HG03378 (cell line): Measurements from ENCODE around the gene CLEC17A.
"Not testable (repeated sequence)": the region's sequence is repeated elsewhere in the genome, so short reads cannot be mapped to it uniquely, and the experiment has no call there.

Experiments
- ATAC-seq: cut with Tn5 transposase; IDR thresholded peaks from one replicate; pipeline ENCODE4 v1.9.1; 2021; ENCODE audit warnings: mild to moderate bottlenecking, moderate library complexity; ENCODE audit not compliant: unreplicated experiment

The CLEC17A gene

GRCh38 chr19:14558370-14559066 is 24.4 kb upstream of the CLEC17A start:
- ATAC-seq = no peak

DNA sequence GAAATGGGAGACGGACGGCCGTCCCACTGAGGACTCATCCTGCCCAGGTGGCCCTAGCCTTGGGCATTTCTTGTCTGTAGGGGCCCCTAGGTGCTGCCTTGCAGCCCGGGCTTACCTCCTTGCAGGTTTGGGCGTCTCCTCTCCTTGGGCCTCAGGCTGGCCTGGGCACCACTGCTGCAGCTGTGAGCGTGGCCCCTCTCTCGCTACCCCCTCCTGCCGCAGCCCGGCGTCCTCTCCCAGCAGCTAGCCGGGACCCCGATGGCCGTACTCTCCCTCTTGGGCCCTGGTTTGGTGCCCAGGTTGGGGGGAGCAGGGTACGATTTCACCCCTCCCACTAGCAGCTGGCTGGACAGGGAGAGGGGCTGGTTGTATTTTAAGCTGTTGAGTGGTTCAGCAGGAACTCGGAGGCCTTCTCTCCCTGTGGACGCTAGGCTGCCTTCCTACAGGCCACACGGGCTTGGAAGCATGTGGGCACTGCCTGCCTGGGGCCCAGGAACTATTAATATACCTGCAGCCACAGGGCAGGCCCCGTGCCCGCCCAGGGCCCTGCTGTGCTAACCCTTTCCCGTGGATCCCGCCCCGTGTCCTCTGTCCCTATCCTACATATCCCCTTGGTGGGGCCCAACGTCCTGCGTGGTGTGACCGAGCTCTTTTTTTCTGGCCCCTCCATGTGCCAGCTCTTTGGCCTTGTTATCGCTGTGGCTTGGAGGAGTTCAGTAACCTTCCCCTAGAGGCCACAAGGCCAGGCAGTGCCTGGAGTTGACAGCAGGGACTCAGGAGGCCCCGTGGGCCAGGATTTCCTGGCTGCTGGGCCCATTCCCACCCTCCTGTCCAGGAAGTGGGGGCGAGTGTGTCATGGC is 22.7 kb upstream of the CLEC17A start:
- no peak for ATAC-seq

DNA sequence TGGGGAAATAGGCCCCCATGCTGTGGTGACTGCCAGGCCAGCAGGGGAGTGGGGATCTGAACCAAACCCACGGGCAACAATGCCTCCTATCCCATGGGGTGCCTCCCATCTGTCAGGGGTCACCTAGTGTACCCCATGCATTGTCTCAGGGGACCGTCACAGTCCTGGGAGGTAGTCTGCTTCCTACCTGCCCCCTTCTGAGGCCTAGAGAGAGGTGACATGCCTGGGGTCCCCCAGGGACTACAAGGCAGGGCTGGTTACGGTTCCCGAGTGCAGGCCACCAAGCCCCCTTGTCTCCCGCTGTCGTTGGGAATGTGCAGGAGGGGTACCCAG is 22.1 kb upstream of the CLEC17A start:
- ATAC-seq = no peak

GRCh38 chr19:14561249-14561648 is 21.6 kb upstream of the CLEC17A start:
- ATAC-seq = no peak

GRCh38 chr19:14561847-14562351 is 21.0 kb upstream of the CLEC17A start:
- ATAC-seq = no peak

GRCh38 chr19:14562660-14563589 is 20.0 kb upstream of the CLEC17A start:
- ATAC-seq = no peak

DNA sequence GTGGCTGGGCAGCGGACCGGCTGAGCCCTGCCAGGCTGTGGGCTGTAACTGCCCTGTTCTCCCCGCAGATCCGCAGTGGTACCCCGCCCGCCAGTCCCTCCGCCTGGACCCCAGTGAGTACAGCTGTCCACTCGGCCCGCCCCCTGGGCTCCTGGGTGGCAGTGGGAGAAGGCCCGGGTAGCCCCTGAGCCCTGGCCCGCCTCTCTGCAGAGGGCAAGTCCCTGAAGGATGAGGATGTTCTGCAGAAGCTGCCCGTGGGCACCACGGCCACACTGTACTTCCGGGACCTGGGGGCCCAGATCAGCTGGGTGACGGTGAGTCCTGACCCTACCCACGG is 19.3 kb upstream of the CLEC17A start:
- no peak for ATAC-seq

DNA sequence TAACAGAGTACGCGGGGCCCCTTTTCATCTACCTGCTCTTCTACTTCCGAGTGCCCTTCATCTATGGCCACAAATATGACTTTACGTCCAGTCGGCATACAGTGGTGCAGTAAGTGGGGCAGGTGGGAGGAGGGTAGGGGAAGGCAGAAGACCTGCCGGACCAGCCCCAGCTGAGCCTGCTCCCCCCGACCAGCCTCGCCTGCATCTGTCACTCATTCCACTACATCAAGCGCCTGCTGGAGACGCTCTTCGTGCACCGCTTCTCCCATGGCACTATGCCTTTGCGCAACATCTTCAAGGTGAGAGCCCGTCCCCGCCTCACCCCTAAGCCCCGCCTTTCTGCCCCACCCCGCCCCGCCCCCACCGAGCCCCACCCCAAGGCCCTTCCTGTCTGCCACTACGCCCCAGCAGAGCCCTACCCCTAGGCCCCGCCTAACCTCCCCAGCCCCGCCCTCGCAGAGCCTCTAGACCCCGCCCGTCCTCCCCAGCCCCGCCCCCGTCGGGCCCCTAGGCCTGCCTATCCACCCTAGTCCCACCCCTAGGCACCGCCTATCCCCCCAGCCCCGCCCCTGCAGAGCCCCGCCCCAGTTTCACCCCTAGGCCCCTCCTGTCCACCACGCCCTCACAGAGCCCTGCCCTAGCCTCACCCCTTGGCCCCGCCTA is 18.8 kb upstream of the CLEC17A start:
- ATAC-seq = no peak

- not testable (repeated sequence) for ATAC-seq
These were observed 18.1 kb upstream of the CLEC17A start for GRCh38 chr19:14564652-14565297.

DNA sequence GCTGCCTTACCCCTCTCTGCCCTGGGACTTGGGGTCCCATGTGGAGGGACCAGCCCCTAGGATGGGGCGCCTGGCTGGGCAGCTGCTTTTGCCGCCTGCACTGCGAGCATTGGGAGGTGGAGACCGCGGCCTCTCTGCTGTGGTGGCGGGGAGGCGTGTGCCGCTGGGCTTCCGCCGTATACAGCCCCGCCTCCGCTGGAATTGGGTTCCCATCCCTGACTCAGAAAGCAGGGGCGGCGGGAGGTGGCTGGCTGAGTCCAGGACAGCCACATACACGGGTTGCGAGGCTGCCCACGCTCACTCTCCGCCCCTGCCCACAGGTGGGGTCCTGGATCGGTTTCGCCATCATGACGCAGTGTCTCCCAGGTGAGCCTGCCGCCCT is 17.6 kb upstream of the CLEC17A start:
- no peak for ATAC-seq

DNA sequence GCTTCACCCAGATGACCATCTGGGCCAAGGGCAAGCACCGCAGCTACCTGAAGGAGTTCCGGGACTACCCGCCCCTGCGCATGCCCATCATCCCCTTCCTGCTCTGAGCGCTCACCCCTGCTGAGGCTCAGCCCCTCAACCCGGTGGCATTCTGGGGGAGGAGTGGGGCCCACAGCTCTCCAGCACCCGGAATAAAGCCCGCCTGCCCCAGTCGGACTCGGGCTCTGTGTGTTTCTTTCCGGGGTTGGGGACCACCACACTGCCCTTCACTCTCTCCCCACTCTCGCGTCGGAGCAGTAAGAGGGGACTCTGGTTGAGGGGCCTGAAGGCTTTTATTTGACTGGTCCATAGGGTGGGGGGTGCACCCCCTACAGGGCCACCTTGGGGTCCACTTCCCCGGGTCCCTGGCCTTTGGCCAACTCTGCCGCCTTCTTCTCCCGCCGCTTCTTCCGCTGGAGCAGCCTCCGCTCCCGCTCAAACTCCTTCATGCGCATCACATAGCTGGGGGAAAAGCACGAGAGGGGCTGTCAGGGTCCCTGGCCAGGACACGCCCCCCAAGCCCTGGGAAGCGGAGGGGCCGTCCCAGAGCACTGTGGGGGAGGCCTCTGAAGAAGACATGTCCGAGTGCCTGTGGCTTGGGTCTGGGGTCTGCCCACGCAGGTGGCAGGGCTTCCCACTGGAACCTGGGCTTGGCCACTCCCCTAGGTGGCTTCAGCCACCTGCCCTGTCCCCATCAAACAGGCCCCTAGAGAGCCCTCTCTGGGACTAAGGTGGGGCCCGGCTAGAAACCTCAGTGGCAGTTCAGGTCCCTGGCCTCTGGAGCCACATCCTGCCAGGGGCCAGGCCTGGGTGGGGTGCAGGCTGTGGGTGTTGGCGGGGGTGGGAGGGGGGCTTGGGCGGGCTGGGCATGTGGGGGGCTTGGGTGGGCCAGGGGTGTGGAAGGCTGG is 16.8 kb upstream of the CLEC17A start:
- no peak for ATAC-seq

- ATAC-seq = no peak
These were observed 16.2 kb upstream of the CLEC17A start for GRCh38 chr19:14566712-14567077.

DNA sequence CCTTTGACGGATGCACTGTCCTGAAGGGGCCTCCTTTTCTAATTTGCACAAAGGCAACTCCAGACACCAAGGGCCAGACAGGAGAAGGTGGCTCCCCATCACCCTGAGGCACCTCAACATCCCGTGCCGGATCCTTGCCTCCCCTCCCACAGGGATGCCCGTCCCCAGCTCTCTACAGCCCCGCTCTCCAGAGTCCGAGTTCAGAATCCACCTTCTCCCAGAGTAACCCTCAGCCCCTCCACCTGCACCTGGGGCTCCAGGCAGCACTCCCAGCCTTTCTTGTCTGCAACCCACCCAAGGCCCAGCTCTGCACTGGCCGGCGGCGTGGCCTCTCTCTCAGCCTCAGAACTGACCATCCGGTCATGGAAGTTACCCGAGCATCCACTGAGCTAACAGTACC is 15.8 kb upstream of the CLEC17A start:
- no peak for ATAC-seq

GRCh38 chr19:14570864-14571527 is 11.9 kb upstream of the CLEC17A start:
- no peak for ATAC-seq

DNA sequence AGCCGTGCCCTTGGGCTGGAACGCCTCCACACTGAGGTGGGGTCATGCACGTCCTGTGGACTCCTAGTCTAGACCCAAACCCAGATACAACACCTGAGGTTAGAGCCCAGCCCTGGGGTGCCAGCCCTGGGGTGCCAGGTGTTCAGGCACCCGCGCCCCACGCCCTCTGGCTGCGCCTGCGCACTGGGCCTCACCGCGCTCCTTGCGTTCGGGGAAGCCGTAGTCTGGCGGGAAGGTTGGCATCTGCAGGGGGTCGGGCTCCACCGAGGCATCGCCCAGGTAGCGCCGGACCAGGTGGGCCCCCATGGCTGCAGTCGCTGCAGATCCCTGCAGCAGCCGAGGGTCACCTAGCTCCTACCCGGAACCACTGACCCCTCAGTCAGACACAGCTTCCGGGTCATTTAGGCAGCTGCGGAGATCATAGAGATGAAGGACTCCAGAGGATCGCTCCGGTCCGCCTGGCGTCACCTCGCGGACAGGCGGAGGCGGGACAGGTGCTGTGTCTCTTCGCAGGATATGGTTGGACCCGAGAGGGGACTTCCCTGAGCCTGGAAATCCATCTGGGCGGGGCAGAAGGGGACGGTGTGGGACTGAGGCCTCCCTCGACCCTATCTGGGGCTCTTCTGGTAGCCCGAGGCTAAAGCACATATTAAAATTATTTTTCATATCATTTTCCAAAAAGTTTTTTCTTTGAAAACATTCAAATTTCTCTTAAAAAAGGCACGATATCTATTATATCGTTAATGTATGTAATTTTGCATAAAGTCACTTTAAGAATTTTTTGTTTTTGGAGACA is 11.0 kb upstream of the CLEC17A start, which contains the start of gene NDUFB7:
NDUFB7 (minus strand) TSS at position 372 of the 796 bp plus-strand sequence; CDS start at position 306, 66 bp downstream.
- ATAC-seq = peak; percentile 78

- ATAC-seq = no peak
These were observed 7.4 kb upstream of the CLEC17A start for GRCh38 chr19:14575428-14575980.

DNA sequence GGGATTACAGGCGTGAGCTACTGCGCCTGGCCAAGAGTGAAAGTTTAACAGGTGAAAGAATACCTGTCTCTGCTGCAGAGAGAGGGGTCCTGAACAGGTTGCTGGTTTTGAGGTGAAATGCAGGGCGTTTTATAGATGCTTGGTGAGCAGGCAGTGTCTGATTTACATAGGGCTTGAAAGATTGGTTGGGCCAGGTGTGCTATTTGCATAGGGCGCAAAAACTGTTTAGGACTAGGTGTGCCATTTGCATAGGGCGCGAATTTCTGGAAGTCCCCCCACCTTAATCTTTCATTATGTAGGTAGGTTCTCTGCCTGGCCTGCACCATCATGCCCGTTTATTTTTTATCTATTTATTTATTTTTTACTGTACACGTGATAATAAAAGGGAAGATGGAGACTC is 6.5 kb upstream of the CLEC17A start:
- no peak for ATAC-seq
